Body of pancreas (tissue), 4 donors: ENCODE measurements around the gene IFT27. TPM values are rescaled to one million over a fixed set of nuclear protein-coding genes. Genes with fewer than 3 reads are reported as not detected.
"Not testable (repeated sequence)": the region's sequence is repeated elsewhere in the genome, so short reads cannot be mapped to it uniquely, and the experiment has no call there.

Experiments used
- ATAC-seq: fragments of 150-250 bp; one replicate; pipeline ENCODE4 v1.9.1; 2016
- DNase-seq, 4 donors: peaks; one replicate each; pipeline ENCODE4 v3.0.0-alpha.2; 2019
- H3K27ac ChIP-seq, 4 donors: fragments of 200-600 bp; sonication (generic); 1 replicate in 3 of 4; 2 replicates in 1 of 4; pipeline versions ENCODE4 v1.5.1 to v1.6.1; 2016 to 2019; ENCODE audit warnings: mild to moderate bottlenecking in 1 of 4, mixed read lengths in 1 of 4, moderate library complexity in 1 of 4
- H3K27me3 ChIP-seq, 2 donors: fragments of 200-600 bp; sonication (generic); one replicate each; pipeline ENCODE4 v1.6.0; 2016; ENCODE audit warnings: mild to moderate bottlenecking in 1 of 2
- H3K36me3 ChIP-seq, 2 donors: fragments of 200-600 bp; sonication (generic); replicated peaks in 1 of 2; 2 replicates each; pipeline ENCODE4 v1.5.1; 2016; ENCODE audit warnings: low read depth in 2 of 2; ENCODE audit not compliant: insufficient read depth in 1 of 2
- H3K4me1 ChIP-seq: fragments of 200-600 bp; sonication (generic); one replicate; pipeline ENCODE4 v1.6.0; 2016
- H3K4me3 ChIP-seq, 2 donors: fragments of 200-600 bp; sonication (generic); 1 replicate in 1 of 2; 2 replicates in 1 of 2; pipeline ENCODE4 v1.5.1; 2016 to 2019
- H3K9me3 ChIP-seq, 3 donors: fragments of 200-600 bp; sonication (generic); 1 replicate in 2 of 3; 2 replicates in 1 of 3; pipeline ENCODE4 v1.5.1; 2016
- CTCF ChIP-seq, 7 experiments: fragments of 450-650 bp in 4 of 7; fragments of 200-600 bp in 3 of 7; sonication (generic) in 3 of 7; IDR thresholded peaks; one replicate each; pipeline ENCODE4 v1.5.1; 2016 to 2019; ENCODE audit warnings: antibody characterized with exemption in 7 of 7
- POLR2A ChIP-seq, 3 donors: fragments of 450-650 bp; IDR thresholded peaks; one replicate each; pipeline ENCODE4 v1.6.1; 2016; ENCODE audit warnings: antibody characterized with exemption in 3 of 3, mild to moderate bottlenecking in 2 of 3
- WGBS, 2 donors: methylation state at CpG; one replicate each; pipeline ENCODE4 v1.1.5; 2017; 5-methylcytosine and 5-hydroxymethylcytosine counted together
- intact Hi-C: fragments of 100-400 bp; cut with DNase I; formaldehyde crosslinking; loops from one replicate; pipeline ENCODE4 v1.15.1; 2023
- total RNA-seq, 2 donors: library from RNA; depleted of rRNA; stranded (reverse); fragments of >200 nt; gene quantifications; one replicate each; pipeline ENCODE4 v1.1.0, GENCODE V29; 2016

IFT27 gene
- total RNA-seq, 2 donors from 2014 or later = 7.6 to 15.8 TPM

DNA sequence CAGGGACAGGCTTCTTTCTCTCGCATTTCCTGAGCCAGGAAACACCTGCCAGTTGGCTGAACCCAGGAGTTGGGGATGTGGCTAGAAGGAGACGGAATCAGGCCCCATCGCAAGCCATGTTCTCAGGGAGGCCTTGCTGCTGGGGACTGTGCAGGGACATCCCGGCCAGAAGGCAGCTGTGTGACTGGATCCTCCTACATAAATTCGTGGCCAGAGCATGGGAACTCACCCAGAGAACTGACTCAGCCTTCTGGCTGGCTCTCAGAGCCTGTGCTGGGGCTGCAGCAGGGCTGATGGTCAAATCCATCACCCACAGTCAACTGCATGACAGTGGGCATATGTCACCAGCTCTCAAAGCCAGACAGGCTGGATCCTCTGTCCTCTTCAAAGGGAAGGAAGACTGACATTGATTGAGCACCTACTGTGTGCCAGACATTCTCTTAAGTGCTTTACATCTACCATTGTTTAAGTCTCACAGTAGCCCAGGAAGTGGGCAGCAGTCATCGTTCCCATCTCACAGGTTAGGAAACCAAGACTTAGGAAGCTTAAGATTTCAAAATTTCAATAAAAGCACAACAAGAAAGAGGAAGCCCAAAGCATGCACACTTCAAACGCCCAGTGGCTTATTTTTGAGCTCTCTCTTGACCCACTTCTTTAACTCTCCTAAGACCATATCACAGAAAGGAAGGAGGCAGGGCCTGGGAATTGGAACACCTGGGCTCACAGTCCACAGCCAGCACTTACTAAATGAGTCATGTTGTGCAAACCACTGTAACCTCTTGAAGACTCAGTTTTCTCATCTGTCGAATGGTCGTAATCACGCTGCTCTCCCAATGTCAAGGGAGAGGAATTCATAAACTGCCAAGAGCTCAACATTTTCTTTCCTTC, 41.5 kb downstream of the IFT27 start:
- 40 to 51% methylated on average over 8 to 10 of the region's 10 CpGs for WGBS, 2 donors
- Histone ChIP-seq H3K4me3 (no peak overlapping the region), H3K4me1 (peaks cover 15% of the 10 kb centered on the region), H3K27ac (peak overlapping the region; percentile 3 to 48 (median 18)), H3K36me3 (no peaks in the 10 kb centered on the region), H3K27me3 (no peaks in the 10 kb centered on the region), H3K9me3 (no peaks in the 10 kb centered on the region)
- DNase-seq = peak; percentile 76 to 88 (median 82)
- ATAC-seq = peak; percentile 81
- TF ChIP-seq POLR2A (IDR thresholded peaks at IDR 0.05) (no peak), CTCF (IDR thresholded peaks at IDR 0.05) (no peak)
- intact Hi-C loops = no loop called here

DNA sequence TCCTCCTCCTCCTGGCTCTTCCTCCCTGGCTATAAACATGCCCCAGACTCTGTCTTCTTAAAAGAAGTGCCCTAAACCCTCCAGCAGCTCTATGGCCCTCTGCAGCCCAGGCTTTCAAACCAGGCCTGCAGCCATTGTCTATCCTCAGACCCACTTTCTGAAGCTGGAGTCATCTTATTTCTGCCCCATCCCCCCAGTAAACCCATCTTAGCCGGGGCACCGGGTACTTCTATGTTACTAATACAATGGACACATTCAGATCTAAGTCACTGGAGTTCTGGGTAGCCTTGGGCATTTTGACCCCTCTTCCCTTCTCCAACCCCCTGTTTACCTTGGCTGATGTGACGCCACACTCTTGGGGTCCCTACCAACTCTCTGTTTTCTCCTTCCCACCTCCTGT, 42.6 kb downstream of the IFT27 start:
- H3K9me3 ChIP-seq = no peaks in the 10 kb centered on the region

DNA sequence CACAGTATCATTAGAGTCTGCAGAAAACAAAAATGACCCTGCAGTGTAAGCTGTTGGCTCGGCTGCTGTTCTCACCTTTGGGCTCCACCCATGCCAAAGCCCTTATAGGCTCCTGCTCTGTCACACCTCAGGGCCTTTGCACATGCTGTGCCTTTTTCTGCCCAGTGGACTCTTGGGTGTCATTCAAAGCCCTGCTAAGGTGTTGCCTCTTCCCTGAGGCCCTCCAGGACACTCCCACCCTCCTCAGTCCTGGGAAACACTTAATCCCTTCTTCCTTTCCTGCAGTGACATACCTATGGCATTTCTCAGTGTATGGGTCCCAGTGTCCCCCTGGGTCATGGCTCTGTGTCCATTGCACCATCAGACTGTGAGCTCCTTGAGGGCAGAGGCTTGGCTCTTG, 43.3 kb downstream of the IFT27 start:
- Histone ChIP-seq H3K27me3 (no peaks in the 10 kb centered on the region), H3K9me3 (no peaks in the 10 kb centered on the region), H3K27ac (no peak overlapping the region), H3K4me3 (no peak overlapping the region), H3K4me1 (peaks cover 15% of the 10 kb centered on the region), H3K36me3 (no peaks in the 10 kb centered on the region)
- intact Hi-C loops = no loop called here
- DNase-seq = peak in 1 of 4 donors; percentile 3
- no peak for TF ChIP-seq CTCF (IDR thresholded peaks at IDR 0.05)
- TF ChIP-seq POLR2A (IDR thresholded peaks at IDR 0.05) = no peak
- no peak for ATAC-seq
- 64 to 95% methylated on average over 1 of the region's 1 CpG for WGBS, 2 donors

More for the DNA sequence above, 42.6 kb downstream of the IFT27 start:
- H3K36me3 ChIP-seq = no peaks in the 10 kb centered on the region
- no peak overlapping the region for H3K4me3 ChIP-seq
- no peak overlapping the region for H3K27ac ChIP-seq
- H3K4me1 ChIP-seq = peaks cover 15% of the 10 kb centered on the region
- no peak for TF ChIP-seq POLR2A (IDR thresholded peaks at IDR 0.05)
- no peak for TF ChIP-seq CTCF (IDR thresholded peaks at IDR 0.05)
- peak in 1 of 4 donors; percentile 1 for DNase-seq
- ATAC-seq = no peak
- H3K27me3 ChIP-seq = no peaks in the 10 kb centered on the region
- intact Hi-C loops = no loop called here
- 78 to 83% methylated on average over 3 of the region's 3 CpGs for WGBS, 2 donors

GRCh38 chr22:36731916-36732315, 44.0 kb downstream of the IFT27 start:
- TF ChIP-seq POLR2A (IDR thresholded peaks at IDR 0.05) (no peak), CTCF (IDR thresholded peaks at IDR 0.05) (no peak)
- no peak overlapping the region for H3K27ac ChIP-seq
- ATAC-seq (no peak), DNase-seq (peak in 1 of 4 donors; percentile 2)
- intact Hi-C loops = no loop called here
- H3K4me3 ChIP-seq = no peak overlapping the region
- WGBS, 2 donors = 65 to 88% methylated on average over 5 of the region's 5 CpGs
- H3K4me1 ChIP-seq = peaks cover 15% of the 10 kb centered on the region
- H3K27me3 ChIP-seq = no peaks in the 10 kb centered on the region
- no peaks in the 10 kb centered on the region for H3K9me3 ChIP-seq
- no peaks in the 10 kb centered on the region for H3K36me3 ChIP-seq

- peaks cover 15% of the 10 kb centered on the region for H3K4me1 ChIP-seq
- H3K27me3 ChIP-seq = not testable (repeated sequence)
- 88 to 89% methylated on average over 6 of the region's 6 CpGs for WGBS, 2 donors
These were observed 44.6 kb downstream of the IFT27 start for GRCh38 chr22:36731321-36731720.

More at GRCh38 chr22:36731321-36731720, 44.6 kb downstream of the IFT27 start:
- intact Hi-C loops, H3K4me3 ChIP-seq, H3K27ac ChIP-seq, ATAC-seq, DNase-seq, H3K9me3 ChIP-seq, H3K36me3 ChIP-seq: not testable (repeated sequence)
